GM19240 (cell line): ENCODE results near the gene OR5H1.
"Not testable (repeated sequence)": the region's sequence is repeated elsewhere in the genome, so short reads cannot be mapped to it uniquely, and the experiment has no call there.

Source experiments
- DNase-seq: peaks from one replicate; pipeline ENCODE4 v3.0.0; 2011; ENCODE audit warnings: low spot score; ENCODE audit not compliant: insufficient read length

Gene OR5H1

DNA sequence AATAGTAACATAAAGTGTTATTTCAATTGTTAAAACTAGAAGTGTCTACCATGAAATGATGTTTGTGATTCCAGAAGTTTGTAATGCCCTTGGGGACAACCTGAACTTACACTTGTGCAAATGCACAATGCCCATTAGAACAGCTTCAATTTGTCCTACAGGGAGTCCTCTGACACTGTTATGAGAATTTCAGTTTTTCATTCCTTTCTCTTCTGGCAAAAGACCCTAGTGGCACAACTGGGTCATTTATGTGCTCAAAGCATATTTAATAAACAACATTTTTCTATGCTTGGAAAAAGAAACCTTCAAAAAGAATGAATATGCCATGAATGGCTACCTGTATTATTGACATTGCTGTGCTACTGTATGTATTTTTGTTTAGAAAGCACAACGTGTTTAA is at the start of gene OR5H1:
Gene OR5H1, plus strand, starts transcription at position 301 of the 400 bp plus-strand sequence. CDS start 1,977 bp downstream, outside the sequence.
- no peak for DNase-seq

DNA sequence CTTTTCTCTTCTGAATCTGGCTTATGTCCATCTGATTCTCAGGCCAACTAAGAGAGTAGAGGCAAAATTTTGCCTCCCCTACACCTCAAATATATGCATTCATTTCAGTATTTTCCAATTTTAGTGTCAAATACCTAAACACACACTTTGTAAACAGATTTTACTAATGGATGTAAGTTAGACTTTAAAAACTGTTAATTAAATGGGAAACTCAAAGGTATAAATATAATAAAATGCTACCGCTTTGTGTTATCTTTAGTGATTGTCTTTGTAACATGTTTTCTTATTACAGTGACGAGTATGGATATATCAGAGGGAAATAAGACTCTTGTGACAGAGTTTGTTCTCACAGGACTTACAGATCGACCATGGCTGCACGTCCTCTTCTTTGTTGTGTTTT is 43.6 kb upstream of the OR5H1 start, which contains the start of gene OR5AC2:
Gene OR5AC2, plus strand, starts transcription at position 301 of the 400 bp plus-strand sequence. Its CDS starts 0 bp downstream, at position 301.
- no peak for DNase-seq

- no peak for DNase-seq
Measured at GRCh38 chr3:98095882-98096281, 34.6 kb upstream of the OR5H1 start.

DNA sequence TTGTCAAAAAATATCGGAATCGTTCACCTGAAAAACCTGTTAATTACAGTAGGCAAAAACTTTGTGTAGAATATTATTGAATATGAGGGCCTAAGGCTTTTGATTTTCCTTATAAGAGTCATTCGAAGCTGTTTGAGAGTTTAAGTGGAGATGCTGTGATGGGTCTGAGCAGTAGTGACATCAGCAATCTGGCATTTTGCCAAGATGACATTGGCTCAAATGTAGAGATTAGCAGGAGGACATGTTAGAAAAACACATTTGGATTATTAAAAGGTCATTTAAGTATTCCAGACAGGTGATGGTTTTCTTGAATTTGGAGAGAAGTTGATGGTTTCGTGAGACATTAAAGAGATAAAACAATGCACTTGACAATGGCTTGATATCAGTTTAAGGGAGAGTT is 30.7 kb upstream of the OR5H1 start:
- no peak for DNase-seq

GRCh38 chr3:98108162-98108561 is 22.4 kb upstream of the OR5H1 start:
- no peak for DNase-seq

- no peak for DNase-seq
Measured at GRCh38 chr3:98109807-98110549, 20.5 kb upstream of the OR5H1 start.

DNA sequence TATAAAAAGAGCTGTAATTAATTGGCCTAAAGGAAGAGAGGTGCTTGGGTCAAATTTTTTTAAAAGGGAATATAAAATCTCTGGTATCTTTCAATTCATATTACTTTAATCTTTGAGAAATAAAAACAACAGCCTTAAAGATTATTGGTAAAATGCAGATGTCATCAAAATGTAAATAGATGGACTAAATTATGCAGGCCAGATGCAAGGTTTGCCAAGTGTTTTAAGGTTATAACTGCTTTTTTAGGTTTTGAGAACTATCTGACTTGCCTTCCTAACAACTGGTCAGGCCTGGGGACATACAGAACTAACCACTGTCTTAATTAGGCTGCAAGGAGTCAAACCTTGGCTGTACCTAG is 20.0 kb upstream of the OR5H1 start:
- no peak for DNase-seq

DNA sequence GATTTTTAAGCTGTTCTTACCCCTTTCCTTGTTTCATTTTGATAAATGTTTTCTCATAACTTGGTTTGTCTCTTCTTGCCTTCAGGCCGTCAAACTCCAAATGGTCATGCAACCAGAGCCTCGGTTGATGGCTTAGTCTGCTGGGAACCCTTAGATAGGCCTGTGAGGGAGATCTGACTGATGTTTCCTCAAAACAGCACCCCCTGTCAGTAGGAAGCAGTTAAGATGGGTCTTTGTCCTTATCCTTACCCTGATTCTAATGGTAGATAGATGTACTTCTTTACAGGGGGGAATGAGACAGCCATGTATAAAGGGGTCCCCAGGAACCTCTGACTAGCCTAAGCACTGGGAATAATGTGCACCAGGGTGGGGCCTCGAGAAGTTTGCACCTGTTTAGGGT is 16.3 kb upstream of the OR5H1 start:
- no peak for DNase-seq

GRCh38 chr3:98115717-98116116 is 14.8 kb upstream of the OR5H1 start:
- no peak for DNase-seq

DNA sequence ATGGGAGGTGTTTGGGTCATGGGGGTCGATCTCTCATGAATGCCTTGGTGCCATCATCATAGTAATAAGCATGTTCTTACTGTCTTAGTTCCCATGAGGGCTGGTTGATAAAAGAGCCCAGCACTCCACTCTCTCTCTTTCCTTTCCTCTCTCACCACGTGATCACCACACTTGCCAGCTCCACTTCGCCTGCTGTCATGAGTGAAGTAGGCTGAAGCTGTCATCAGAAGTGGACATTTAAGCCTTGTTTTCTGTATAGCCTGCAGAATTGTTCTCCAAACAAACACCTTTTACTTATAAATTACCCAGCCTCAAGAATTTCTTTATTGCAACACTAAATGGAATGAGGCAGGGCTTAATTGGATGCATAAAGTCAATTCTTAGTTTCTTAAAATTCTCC is 6.1 kb downstream of the OR5H1 start:
- DNase-seq: no peak

- not testable (repeated sequence) for DNase-seq
Measured at GRCh38 chr3:98137826-98138557, 7.5 kb downstream of the OR5H1 start.

DNA sequence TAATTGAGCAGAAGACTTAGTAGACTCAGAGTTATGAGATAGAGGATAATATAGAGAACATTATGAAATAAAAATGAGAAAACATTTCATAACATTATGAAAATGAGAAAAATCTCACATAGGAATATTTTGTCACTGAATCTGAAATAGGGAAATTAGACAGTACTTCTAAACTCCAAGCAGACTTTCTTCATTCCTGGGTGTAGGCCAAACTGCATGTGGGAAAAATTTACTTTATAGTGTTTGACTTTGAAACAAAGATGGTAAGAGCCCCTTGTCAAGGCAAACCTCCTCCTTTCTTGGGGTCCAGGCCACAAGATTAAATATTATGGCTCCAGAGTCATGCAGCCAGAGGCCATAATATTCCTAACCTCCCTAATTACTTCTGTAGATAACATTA is 10.0 kb downstream of the OR5H1 start:
- DNase-seq: no peak

DNA sequence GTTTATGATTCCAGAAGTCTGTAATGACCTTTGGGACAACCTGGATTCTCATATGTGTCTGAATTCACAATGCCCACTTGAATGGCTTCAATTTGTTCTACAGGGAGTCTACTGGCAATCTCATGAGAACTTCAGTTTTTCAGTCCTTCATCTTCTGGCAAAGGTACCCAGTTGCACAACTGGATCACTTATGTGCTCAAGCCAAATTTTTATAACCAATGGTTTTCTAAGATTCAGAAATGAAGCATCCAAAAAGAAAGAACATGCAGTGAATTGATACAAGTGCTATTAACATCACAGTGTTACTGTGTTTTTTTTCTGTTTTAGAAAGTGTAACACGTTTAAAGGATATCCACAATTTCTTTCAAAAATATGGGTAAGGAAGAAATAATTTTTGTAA is 16.7 kb downstream of the OR5H1 start, which contains the start of gene OR5H14:
Gene OR5H14, plus strand, starts transcription at position 301 of the 400 bp plus-strand sequence. CDS start 1,907 bp downstream, outside the sequence.
- no peak for DNase-seq

GRCh38 chr3:98148751-98149150 is 18.2 kb downstream of the OR5H1 start:
- no peak for DNase-seq

DNA sequence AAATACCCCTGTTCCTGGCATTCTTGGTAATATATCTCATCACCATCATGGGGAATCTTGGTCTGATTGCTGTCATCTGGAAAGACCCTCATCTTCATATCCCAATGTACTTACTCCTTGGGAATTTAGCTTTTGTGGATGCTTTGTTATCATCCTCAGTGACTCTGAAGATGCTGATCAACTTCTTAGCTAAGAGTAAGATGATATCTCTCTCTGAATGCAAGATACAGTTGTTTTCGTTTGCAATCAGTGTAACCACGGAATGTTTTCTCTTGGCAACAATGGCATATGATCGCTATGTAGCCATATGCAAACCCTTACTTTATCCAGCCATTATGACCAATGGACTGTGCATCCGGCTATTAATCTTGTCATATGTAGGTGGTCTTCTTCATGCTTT is 18.9 kb downstream of the OR5H1 start:
- DNase-seq: not testable (repeated sequence)

GRCh38 chr3:98151241-98151640 is 20.7 kb downstream of the OR5H1 start:
- DNase-seq: no peak

DNA sequence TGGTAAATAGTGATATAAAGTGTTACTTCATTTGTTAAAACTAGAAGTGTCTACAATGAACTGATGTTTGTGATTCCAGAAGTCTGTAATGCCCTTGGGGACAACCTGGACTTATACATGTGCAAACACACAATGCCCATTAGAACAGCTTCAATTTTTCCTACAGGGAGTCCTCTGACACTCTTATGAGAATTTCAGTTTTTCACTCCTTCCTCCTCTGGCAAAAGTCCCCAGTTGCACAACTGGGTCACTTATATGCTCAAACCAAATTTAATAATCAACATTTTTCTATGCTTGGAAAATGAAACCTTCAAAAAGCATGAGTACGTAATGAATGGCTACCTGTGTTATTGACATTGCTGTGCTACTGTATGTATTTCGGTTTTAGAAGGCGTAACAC is 35.9 kb downstream of the OR5H1 start, which contains the start of gene OR5H15:
Gene OR5H15, plus strand, starts transcription at position 301 of the 400 bp plus-strand sequence. CDS start 2,004 bp downstream, outside the sequence.
- no peak for DNase-seq

- no peak for DNase-seq
Measured at GRCh38 chr3:98171071-98171470, 40.5 kb downstream of the OR5H1 start.

DNA sequence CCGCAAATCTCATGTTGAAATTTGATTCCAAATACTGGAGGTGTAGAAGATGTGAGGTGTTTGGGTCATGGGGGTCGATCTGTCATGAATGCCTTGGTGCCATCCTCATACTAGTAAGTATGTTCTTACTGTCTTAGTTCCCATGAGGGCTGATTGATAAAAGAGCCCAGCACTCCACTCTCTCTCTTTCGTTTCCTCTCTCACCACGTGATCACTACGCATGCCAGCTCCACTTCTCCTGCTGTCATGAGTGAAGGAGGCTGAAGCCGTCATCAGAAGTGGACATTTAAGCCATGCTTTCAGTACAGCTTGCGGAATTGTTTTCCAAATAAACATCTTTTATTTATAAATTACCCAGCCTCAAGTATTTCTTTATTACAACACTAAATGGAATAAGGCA is 42.1 kb downstream of the OR5H1 start:
- no peak for DNase-seq

GRCh38 chr3:98180319-98180890 is 49.9 kb downstream of the OR5H1 start:
- DNase-seq: no peak

DNA sequence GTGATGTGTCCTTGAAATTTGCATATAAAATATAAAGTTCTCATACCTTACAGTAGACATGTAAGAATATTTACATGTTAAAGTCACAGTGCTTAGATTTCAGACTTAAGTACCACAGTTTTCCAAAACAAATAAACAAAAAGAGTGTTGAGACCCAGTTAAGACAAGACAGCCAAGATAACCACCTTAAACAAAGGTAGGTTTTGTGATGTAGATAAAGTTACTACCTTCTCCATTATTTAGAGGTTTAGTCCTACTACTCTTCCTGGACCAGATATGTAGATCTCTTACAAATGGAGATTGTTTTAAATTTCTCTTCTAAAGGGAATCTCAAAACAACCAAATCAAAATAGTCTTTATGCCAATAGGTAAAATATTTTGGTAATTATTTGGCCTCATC is 51.7 kb downstream of the OR5H1 start:
- DNase-seq: no peak

GRCh38 chr3:98185180-98185579 is 54.7 kb downstream of the OR5H1 start:
- DNase-seq: no peak
